KMS-11 (cell line): ENCODE measurements around the gene CDK5RAP1.

Experiments
- H2AFZ ChIP-seq: fragments of 200-600 bp; sonication (generic); 2 replicates; pipeline ENCODE4 v1.6.1; 2016; ENCODE audit warnings: antibody characterized with exemption, mixed run types, low read depth
- H3K27ac ChIP-seq: fragments of 200-600 bp; sonication (generic); 2 replicates; pipeline ENCODE4 v1.6.1; 2016; ENCODE audit warnings: mild to moderate bottlenecking, mixed run types
- H3K27me3 ChIP-seq: fragments of 200-600 bp; sonication (generic); 2 replicates; pipeline ENCODE4 v1.6.1; 2017; ENCODE audit warnings: mild to moderate bottlenecking, low read depth, mixed run types, moderate library complexity; ENCODE audit not compliant: insufficient read depth
- H3K36me3 ChIP-seq: fragments of 200-600 bp; sonication (generic); 2 replicates; pipeline ENCODE4 v1.6.1; 2017; ENCODE audit warnings: mild to moderate bottlenecking, mixed run types; ENCODE audit not compliant: insufficient read depth
- H3K4me1 ChIP-seq: fragments of 200-600 bp; sonication (generic); 2 replicates; pipeline ENCODE4 v1.6.1; 2016; ENCODE audit warnings: mild to moderate bottlenecking, low read depth, mixed run types; ENCODE audit not compliant: poor library complexity, severe bottlenecking
- H3K4me2 ChIP-seq: fragments of 200-600 bp; sonication (generic); 2 replicates; pipeline ENCODE4 v1.7.0; 2016; ENCODE audit warnings: mild to moderate bottlenecking, mixed run types
- H3K4me3 ChIP-seq: fragments of 200-600 bp; sonication (generic); IDR thresholded peaks from 2 replicates; pipeline ENCODE4 v1.6.1; 2017; ENCODE audit warnings: low read depth, low read length, mixed read lengths; ENCODE audit not compliant: insufficient read depth
- H3K79me2 ChIP-seq: fragments of 200-600 bp; sonication (generic); 2 replicates; pipeline ENCODE4 v1.6.1; 2016; ENCODE audit warnings: low read depth, mixed run types; ENCODE audit not compliant: insufficient read depth
- H3K9ac ChIP-seq: fragments of 200-600 bp; sonication (generic); 2 replicates; pipeline ENCODE4 v1.6.1; 2016; ENCODE audit warnings: mild to moderate bottlenecking, mixed run types
- H4K20me1 ChIP-seq: fragments of 200-600 bp; sonication (generic); 2 replicates; pipeline ENCODE4 v1.6.1; 2016; ENCODE audit warnings: mild to moderate bottlenecking, mixed run types; ENCODE audit not compliant: insufficient read depth
- CTCF ChIP-seq: fragments of 200-600 bp; sonication (generic); conservative IDR thresholded peaks from 2 replicates; pipeline ENCODE4 v1.6.1; 2017; ENCODE audit warnings: low read depth, mild to moderate bottlenecking, antibody characterized with exemption, low read length, moderate library complexity, mixed read lengths

The CDK5RAP1 gene

GRCh38 chr20:33377366-33377765 lies 24.0 kb downstream of the CDK5RAP1 start:
- Histone ChIP-seq H4K20me1 (no peaks in the 10 kb centered on the region), H3K4me2 (no peak overlapping the region), H3K4me3 (no peak overlapping the region), H3K27ac (no peak overlapping the region), H3K27me3 (no peaks in the 10 kb centered on the region), H3K9ac (no peak overlapping the region), H3K36me3 (peaks cover 3% of the 10 kb centered on the region; the same call in 1 of the 2 replicates), H2AFZ (no peak overlapping the region), H3K4me1 (peaks cover 34% of the 10 kb centered on the region), H3K79me2 (no peaks in the 10 kb centered on the region)
- TF ChIP-seq CTCF: no peak

GRCh38 chr20:33373735-33374605 lies 27.3 kb downstream of the CDK5RAP1 start:
- Histone ChIP-seq H3K4me1 (peaks cover 65% of the 10 kb centered on the region), H3K79me2 (no peaks in the 10 kb centered on the region), H3K36me3 (no peaks in the 10 kb centered on the region), H3K9ac (no peak overlapping the region), H3K27ac (peak overlapping the region; percentile 65), H3K4me2 (peak overlapping the region; percentile 78), H3K4me3 (no peak overlapping the region), H3K27me3 (no peaks in the 10 kb centered on the region), H4K20me1 (no peaks in the 10 kb centered on the region), H2AFZ (no peak overlapping the region)
- TF ChIP-seq CTCF: no peak

GRCh38 chr20:33372993-33373441 lies 28.3 kb downstream of the CDK5RAP1 start:
- Histone ChIP-seq H3K4me3 (no peak overlapping the region), H3K27ac (peak overlapping the region; percentile 65), H3K79me2 (no peaks in the 10 kb centered on the region), H2AFZ (no peak overlapping the region), H3K27me3 (no peaks in the 10 kb centered on the region), H3K4me1 (peaks cover 63% of the 10 kb centered on the region), H4K20me1 (no peaks in the 10 kb centered on the region), H3K36me3 (peaks cover 2% of the 10 kb centered on the region; the same call in 1 of the 2 replicates), H3K4me2 (peak overlapping the region; percentile 78), H3K9ac (peak overlapping the region; percentile 11; the same call in 1 of the 2 replicates)
- TF ChIP-seq CTCF: no peak

- peak overlapping the region; percentile 34 for H3K27ac ChIP-seq
- peak overlapping the region; percentile 15; the same call in 1 of the 2 replicates for H3K4me2 ChIP-seq
- H3K9ac ChIP-seq: no peak overlapping the region
- H3K36me3 ChIP-seq: peaks cover 5% of the 10 kb centered on the region; the same call in 1 of the 2 replicates
- no peak overlapping the region for H3K4me3 ChIP-seq
- peaks cover 56% of the 10 kb centered on the region for H3K4me1 ChIP-seq
- no peaks in the 10 kb centered on the region for H3K27me3 ChIP-seq
- no peak for TF ChIP-seq CTCF
- H3K79me2 ChIP-seq: no peaks in the 10 kb centered on the region
- H4K20me1 ChIP-seq: no peaks in the 10 kb centered on the region
- H2AFZ ChIP-seq: no peak overlapping the region
Observed at GRCh38 chr20:33370291-33370690, 31.0 kb downstream of the CDK5RAP1 start.
